SJCRH30 (cell line): ENCODE measurements around the gene RNF220. TPM values are rescaled to one million over a fixed set of nuclear protein-coding genes. Genes with fewer than 3 reads are reported as not detected.

Experiments
- DNase-seq, 2 experiments: peaks; one replicate each; pipeline ENCODE4 v3.0.0-alpha.2; 2015 to 2020
- H3K27ac ChIP-seq: fragments of 250-450 bp; sonication (Bioruptor Pico); 2 replicates; pipeline ENCODE4 v1.5.1; 2020; ENCODE audit warnings: mild to moderate bottlenecking, moderate library complexity
- H3K27me3 ChIP-seq: fragments of 250-450 bp; sonication (Bioruptor Pico); 2 replicates; pipeline ENCODE4 v1.5.1; 2020; ENCODE audit warnings: mild to moderate bottlenecking, moderate library complexity
- H3K36me3 ChIP-seq: fragments of 250-450 bp; sonication (Bioruptor Pico); 2 replicates; pipeline ENCODE4 v1.5.1; 2020; ENCODE audit warnings: mild to moderate bottlenecking, moderate library complexity
- H3K4me1 ChIP-seq: fragments of 250-450 bp; sonication (Bioruptor Pico); 2 replicates; pipeline ENCODE4 v1.5.1; 2020; ENCODE audit warnings: mild to moderate bottlenecking, moderate library complexity
- H3K4me3 ChIP-seq: fragments of 250-450 bp; sonication (Bioruptor Pico); 2 replicates; pipeline ENCODE4 v1.5.1; 2020; ENCODE audit warnings: mild to moderate bottlenecking, moderate library complexity
- H3K9me3 ChIP-seq: fragments of 250-450 bp; sonication (Bioruptor Pico); replicated peaks from 2 replicates; pipeline ENCODE4 v1.5.1; 2020; ENCODE audit warnings: mild to moderate bottlenecking, moderate library complexity
- total RNA-seq: library from RNA; depleted of rRNA; stranded (reverse); fragments of >200 nt; shearing (Covaris generic); gene quantifications from 2 replicates; pipeline ENCODE4 v1.2.3, GENCODE V29; 2014

The RNF220 gene
- total RNA-seq, 1 experiment from 2014 or later: 94.9 TPM

GRCh38 chr1:44591381-44591780 lies 186.3 kb downstream of the RNF220 start:
- no peaks in the 10 kb centered on the region; the same call in none of the 2 replicates for H3K27me3 ChIP-seq
- H3K4me3 ChIP-seq: no peak overlapping the region
- H3K27ac ChIP-seq: no peak overlapping the region
- no peaks in the 10 kb centered on the region for H3K36me3 ChIP-seq
- DNase-seq: no peak
- no peaks in the 10 kb centered on the region for H3K4me1 ChIP-seq
- no peaks in the 10 kb centered on the region for H3K9me3 ChIP-seq

- Histone ChIP-seq H3K36me3 (no peaks in the 10 kb centered on the region), H3K9me3 (no peaks in the 10 kb centered on the region), H3K27me3 (no peaks in the 10 kb centered on the region; the same call in 1 of the 2 replicates), H3K4me1 (no peaks in the 10 kb centered on the region), H3K4me3 (no peak overlapping the region), H3K27ac (no peak overlapping the region)
- DNase-seq: peak in 1 of 2 experiments; percentile 29
Measured at GRCh38 chr1:44592208-44593145, 187.4 kb downstream of the RNF220 start.

- DNase-seq: no peak
- H3K27me3 ChIP-seq: peaks cover 12% of the 10 kb centered on the region; the same call in 1 of the 2 replicates
- H3K27ac ChIP-seq: no peak overlapping the region
- no peaks in the 10 kb centered on the region for H3K4me1 ChIP-seq
- no peaks in the 10 kb centered on the region for H3K36me3 ChIP-seq
- H3K4me3 ChIP-seq: no peak overlapping the region
- H3K9me3 ChIP-seq: no peaks in the 10 kb centered on the region
Measured at GRCh38 chr1:44594353-44594752, 189.3 kb downstream of the RNF220 start.

- peak; percentile 76 to 87 for DNase-seq
- Histone ChIP-seq H3K9me3 (no peaks in the 10 kb centered on the region), H3K4me3 (no peak overlapping the region), H3K36me3 (no peaks in the 10 kb centered on the region), H3K27ac (no peak overlapping the region), H3K4me1 (no peaks in the 10 kb centered on the region), H3K27me3 (peaks cover 12% of the 10 kb centered on the region; the same call in 1 of the 2 replicates)
Measured at GRCh38 chr1:44594871-44595735, 190.0 kb downstream of the RNF220 start.

GRCh38 chr1:44596511-44596910 lies 191.5 kb downstream of the RNF220 start:
- Histone ChIP-seq H3K27ac (no peak overlapping the region), H3K9me3 (no peaks in the 10 kb centered on the region), H3K27me3 (peaks cover 12% of the 10 kb centered on the region; the same call in 1 of the 2 replicates), H3K36me3 (no peaks in the 10 kb centered on the region), H3K4me1 (no peaks in the 10 kb centered on the region), H3K4me3 (no peak overlapping the region)
- no peak for DNase-seq

- H3K27ac ChIP-seq: no peak overlapping the region
- H3K4me3 ChIP-seq: no peak overlapping the region
- H3K9me3 ChIP-seq: no peaks in the 10 kb centered on the region
- H3K27me3 ChIP-seq: peaks cover 12% of the 10 kb centered on the region; the same call in 1 of the 2 replicates
- H3K36me3 ChIP-seq: no peaks in the 10 kb centered on the region
- no peak for DNase-seq
- H3K4me1 ChIP-seq: peaks cover 10% of the 10 kb centered on the region; the same call in 1 of the 2 replicates
Measured at GRCh38 chr1:44598167-44598566, 193.1 kb downstream of the RNF220 start.

GRCh38 chr1:44602634-44603628 lies 197.9 kb downstream of the RNF220 start:
- peak; percentile 81 to 88 for DNase-seq
- no peaks in the 10 kb centered on the region for H3K9me3 ChIP-seq
- no peaks in the 10 kb centered on the region for H3K36me3 ChIP-seq
- no peak overlapping the region for H3K27ac ChIP-seq
- peaks cover 26% of the 10 kb centered on the region for H3K4me1 ChIP-seq
- H3K4me3 ChIP-seq: peak overlapping the region; percentile 16
- H3K27me3 ChIP-seq: peaks cover 12% of the 10 kb centered on the region; the same call in 1 of the 2 replicates

GRCh38 chr1:44603718-44604117 lies 198.7 kb downstream of the RNF220 start:
- H3K4me3 ChIP-seq: no peak overlapping the region

GRCh38 chr1:44604157-44604955 lies 199.3 kb downstream of the RNF220 start:
- Histone ChIP-seq H3K4me1 (peaks cover 26% of the 10 kb centered on the region), H3K27ac (no peak overlapping the region), H3K36me3 (no peaks in the 10 kb centered on the region), H3K9me3 (no peaks in the 10 kb centered on the region), H3K27me3 (no peaks in the 10 kb centered on the region), H3K4me3 (no peak overlapping the region)
- DNase-seq: no peak

More at GRCh38 chr1:44603718-44604117, 198.7 kb downstream of the RNF220 start:
- Histone ChIP-seq H3K27me3 (peaks cover 4% of the 10 kb centered on the region; the same call in 1 of the 2 replicates), H3K4me1 (peaks cover 26% of the 10 kb centered on the region), H3K9me3 (no peaks in the 10 kb centered on the region), H3K27ac (no peak overlapping the region), H3K36me3 (no peaks in the 10 kb centered on the region)
- peak; percentile 79 to 89 for DNase-seq

- Histone ChIP-seq H3K4me1 (peaks cover 26% of the 10 kb centered on the region), H3K36me3 (no peaks in the 10 kb centered on the region), H3K9me3 (no peaks in the 10 kb centered on the region), H3K27me3 (no peaks in the 10 kb centered on the region), H3K4me3 (no peak overlapping the region), H3K27ac (no peak overlapping the region)
- no peak for DNase-seq
Measured at GRCh38 chr1:44605914-44606615, 201.0 kb downstream of the RNF220 start.

GRCh38 chr1:44606701-44607281 lies 201.7 kb downstream of the RNF220 start:
- H3K36me3 ChIP-seq: no peaks in the 10 kb centered on the region
- no peak for DNase-seq
- H3K4me1 ChIP-seq: peaks cover 30% of the 10 kb centered on the region
- no peaks in the 10 kb centered on the region for H3K27me3 ChIP-seq
- H3K9me3 ChIP-seq: no peaks in the 10 kb centered on the region
- H3K4me3 ChIP-seq: no peak overlapping the region
- no peak overlapping the region for H3K27ac ChIP-seq

GRCh38 chr1:44608141-44608540 lies 203.1 kb downstream of the RNF220 start:
- H3K27ac ChIP-seq: no peak overlapping the region
- H3K36me3 ChIP-seq: no peaks in the 10 kb centered on the region
- peak in 1 of 2 experiments; percentile 51 for DNase-seq
- no peaks in the 10 kb centered on the region for H3K9me3 ChIP-seq
- no peak overlapping the region for H3K4me3 ChIP-seq
- peaks cover 26% of the 10 kb centered on the region for H3K4me1 ChIP-seq
- H3K27me3 ChIP-seq: no peaks in the 10 kb centered on the region
